Bronchial epithelial cell (primary cell): ENCODE data around the gene DYRK3. TPM values are rescaled to one million over a fixed set of nuclear protein-coding genes. Genes with fewer than 3 reads are reported as not detected.
"Not testable (repeated sequence)": the region's sequence is repeated elsewhere in the genome, so short reads cannot be mapped to it uniquely, and the experiment has no call there.

Experiments used
- DNase-seq: peaks from one replicate; pipeline ENCODE4 v3.0.0-alpha.2; 2010; ENCODE audit warnings: low read depth
- FAIRE-seq: peaks from 2 replicates; lab custom pipeline; 2011; peaks lifted over from hg19 to GRCh38; lab: Jason Lieb, UNC
- H3K27me3 ChIP-seq: 2 replicates; pipeline ENCODE4 v1.5.1; 2011; ENCODE audit warnings: low read length; ENCODE audit not compliant: control insufficient read depth, insufficient read depth
- H3K36me3 ChIP-seq: 2 replicates; pipeline ENCODE4 v1.5.1; 2011; ENCODE audit warnings: low read length; ENCODE audit not compliant: control insufficient read depth, insufficient read depth
- H3K4me3 ChIP-seq: 2 replicates; pipeline ENCODE4 v1.5.1; 2011; ENCODE audit warnings: mild to moderate bottlenecking, low read depth, low read length, control low read depth
- total RNA-seq: library from RNA; depleted of rRNA; stranded (reverse); fragments of >200 nt; gene quantifications from 2 replicates; pipeline ENCODE4 v1.2.1, GENCODE V29; 2014
- TF ChIP-seq, protein P1 (sequence below): IDR thresholded peaks from 2 replicates; pipeline ENCODE4 v1.5.1; 2011; ENCODE audit warnings: mild to moderate bottlenecking, moderate library complexity, low read length, control low read depth, inconsistent platforms; ENCODE audit not compliant: insufficient read depth, severe bottlenecking

The DYRK3 gene
- total RNA-seq, 1 donor from 2014 or later, result 58.2 TPM

DNA sequence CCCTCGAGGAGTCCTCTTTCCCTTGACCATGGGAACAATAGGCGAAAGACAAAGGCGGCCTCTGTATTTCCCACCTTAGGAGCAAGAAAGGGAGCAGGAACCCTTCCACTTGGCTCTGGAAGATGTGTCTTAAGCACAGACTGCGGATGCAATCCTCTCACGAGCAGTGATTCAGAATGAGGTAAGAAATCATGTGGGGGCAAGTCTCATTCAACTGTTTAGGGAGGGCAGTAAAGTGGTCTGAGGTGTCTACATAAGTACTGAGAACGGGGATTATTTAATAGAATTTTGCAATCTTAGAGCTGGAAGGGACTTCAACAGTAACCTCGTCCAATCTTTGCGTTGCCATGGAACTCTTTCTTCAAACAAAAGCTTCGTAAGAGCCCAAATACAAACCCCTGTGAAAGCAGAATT, 1.6 kb upstream of the DYRK3 start:
- H3K4me3 ChIP-seq, result no peak overlapping the region
- no peaks in the 10 kb centered on the region for H3K36me3 ChIP-seq
- peak; percentile 100 for DNase-seq
- TF ChIP-seq, protein P1, sequence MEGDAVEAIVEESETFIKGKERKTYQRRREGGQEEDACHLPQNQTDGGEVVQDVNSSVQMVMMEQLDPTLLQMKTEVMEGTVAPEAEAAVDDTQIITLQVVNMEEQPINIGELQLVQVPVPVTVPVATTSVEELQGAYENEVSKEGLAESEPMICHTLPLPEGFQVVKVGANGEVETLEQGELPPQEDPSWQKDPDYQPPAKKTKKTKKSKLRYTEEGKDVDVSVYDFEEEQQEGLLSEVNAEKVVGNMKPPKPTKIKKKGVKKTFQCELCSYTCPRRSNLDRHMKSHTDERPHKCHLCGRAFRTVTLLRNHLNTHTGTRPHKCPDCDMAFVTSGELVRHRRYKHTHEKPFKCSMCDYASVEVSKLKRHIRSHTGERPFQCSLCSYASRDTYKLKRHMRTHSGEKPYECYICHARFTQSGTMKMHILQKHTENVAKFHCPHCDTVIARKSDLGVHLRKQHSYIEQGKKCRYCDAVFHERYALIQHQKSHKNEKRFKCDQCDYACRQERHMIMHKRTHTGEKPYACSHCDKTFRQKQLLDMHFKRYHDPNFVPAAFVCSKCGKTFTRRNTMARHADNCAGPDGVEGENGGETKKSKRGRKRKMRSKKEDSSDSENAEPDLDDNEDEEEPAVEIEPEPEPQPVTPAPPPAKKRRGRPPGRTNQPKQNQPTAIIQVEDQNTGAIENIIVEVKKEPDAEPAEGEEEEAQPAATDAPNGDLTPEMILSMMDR, result no peak
- FAIRE-seq, result no peak
- H3K27me3 ChIP-seq, result no peaks in the 10 kb centered on the region

DNA sequence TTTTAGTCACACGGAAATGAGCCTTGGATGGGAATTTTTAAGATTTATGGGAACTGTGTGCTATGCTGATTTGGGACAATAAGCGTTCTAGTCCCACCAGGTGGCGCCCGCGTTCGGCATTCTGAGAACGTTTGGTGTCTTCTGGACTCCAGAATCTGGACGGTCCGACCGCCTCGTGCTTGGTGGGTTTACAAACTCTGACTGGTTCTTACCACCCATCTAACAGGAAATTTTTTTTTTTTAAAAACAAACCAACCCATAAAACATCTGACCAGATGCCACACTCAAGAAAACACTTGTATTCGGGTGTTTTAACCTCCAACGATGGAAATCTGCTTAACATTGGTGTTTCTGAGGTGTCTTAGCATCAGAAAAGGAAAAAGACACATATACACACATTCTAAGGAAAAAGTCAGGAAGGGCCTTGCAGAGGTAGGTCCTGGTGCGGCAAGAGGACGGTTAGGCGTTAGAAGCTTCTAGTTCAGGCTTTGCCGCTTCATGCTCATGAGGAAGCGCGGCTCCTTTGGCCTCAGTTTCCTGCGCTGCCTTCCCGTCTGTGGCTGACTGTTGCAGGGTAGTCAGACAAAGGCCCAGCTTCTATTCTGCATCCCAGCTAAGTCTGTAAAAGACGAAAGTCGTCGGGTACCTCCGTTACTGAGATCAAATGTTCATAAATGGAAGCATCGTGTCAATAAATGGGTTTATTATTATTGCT, 814 bp upstream of the DYRK3 start:
- Histone ChIP-seq H3K4me3 (peak overlapping the region; percentile 96), H3K36me3 (no peaks in the 10 kb centered on the region), H3K27me3 (no peaks in the 10 kb centered on the region)
- TF ChIP-seq, protein P1, result peak; percentile 78
- FAIRE-seq (no peak), DNase-seq (peak; percentile 81)

DNA sequence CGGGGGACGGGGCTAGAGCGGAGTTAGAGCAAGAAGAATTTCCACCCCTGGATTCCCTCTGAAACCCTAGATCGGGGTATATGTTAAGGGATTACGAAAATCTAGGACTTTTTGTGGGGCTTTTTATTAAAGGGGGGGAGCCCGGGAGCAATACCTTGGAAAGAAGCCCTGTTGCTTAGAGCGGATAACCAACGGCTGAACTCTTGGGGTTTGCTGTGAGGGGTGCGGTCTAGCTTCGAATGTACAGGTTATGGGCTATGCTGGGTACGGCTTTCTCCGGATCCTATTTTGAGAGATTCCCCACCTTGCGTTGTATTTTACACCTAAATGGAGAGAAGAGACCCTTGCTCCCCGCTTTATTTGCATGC, 626 bp downstream of the DYRK3 start:
- FAIRE-seq (no peak), DNase-seq (no peak)
- Histone ChIP-seq H3K4me3 (peak overlapping the region; percentile 96), H3K27me3 (no peaks in the 10 kb centered on the region), H3K36me3 (no peaks in the 10 kb centered on the region)
- TF ChIP-seq, protein P1, result no peak

DNA sequence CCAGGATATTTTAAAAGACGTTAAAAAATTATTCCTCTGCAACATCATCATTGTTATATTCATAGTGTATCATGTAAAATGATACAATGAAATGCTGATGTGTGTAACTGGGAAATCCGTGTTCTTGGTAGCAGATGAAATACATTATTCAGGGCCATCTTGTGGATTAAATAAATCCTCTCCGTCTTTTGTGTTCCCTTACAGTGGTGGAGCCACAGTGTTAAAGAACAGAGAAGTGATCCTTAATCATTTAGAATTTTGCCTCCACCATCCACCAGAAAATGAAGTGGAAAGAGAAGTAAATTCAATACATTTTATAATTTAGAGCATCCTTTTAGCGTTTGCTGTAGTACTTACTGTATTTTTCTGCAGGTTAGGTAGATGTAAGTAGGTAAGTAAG, 1.3 kb downstream of the DYRK3 start:
- H3K36me3 ChIP-seq, result no peaks in the 10 kb centered on the region
- no peak overlapping the region for H3K4me3 ChIP-seq
- no peak for DNase-seq
- no peak for FAIRE-seq
- TF ChIP-seq, protein P1, result no peak
- H3K27me3 ChIP-seq, result no peaks in the 10 kb centered on the region

DNA sequence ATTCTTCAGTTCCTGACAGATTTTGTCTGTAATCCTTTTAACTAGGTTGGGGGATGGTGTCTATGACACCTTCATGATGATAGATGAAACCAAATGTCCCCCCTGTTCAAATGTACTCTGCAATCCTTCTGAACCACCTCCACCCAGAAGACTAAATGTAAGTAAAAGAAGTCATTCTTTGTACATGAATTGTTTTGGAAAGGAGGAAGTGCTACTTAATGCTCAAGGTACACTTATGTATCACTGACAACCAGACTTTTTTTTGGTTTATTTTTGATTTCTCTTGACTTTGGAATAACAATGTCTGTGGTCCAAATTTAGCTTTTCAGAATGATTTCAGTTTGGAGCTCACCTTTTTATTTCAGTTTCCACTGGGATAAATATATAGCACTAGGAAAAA, 2.3 kb downstream of the DYRK3 start:
- no peak for DNase-seq
- no peak overlapping the region for H3K4me3 ChIP-seq
- TF ChIP-seq, protein P1, result no peak
- H3K27me3 ChIP-seq, result no peaks in the 10 kb centered on the region
- no peak for FAIRE-seq
- no peaks in the 10 kb centered on the region for H3K36me3 ChIP-seq

DNA sequence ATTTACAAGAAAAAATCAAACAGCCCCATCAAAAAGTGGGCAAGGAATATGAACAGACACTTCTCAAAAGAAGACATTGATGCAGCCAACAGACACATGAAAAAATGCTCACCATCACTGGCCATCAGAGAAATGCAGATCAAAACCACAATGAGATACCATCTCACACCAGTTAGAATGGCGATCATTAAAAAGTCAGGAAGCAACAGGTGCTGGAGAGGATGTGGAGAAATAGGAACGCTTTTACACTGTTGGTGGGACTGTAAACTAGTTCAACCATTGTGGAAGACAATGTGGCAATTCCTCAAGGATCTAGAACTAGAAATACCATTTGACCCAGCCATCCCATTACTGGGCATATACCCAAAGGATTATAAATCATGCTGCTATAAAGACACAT, 6.7 kb downstream of the DYRK3 start:
- H3K36me3 ChIP-seq, H3K27me3 ChIP-seq, DNase-seq, FAIRE-seq, H3K4me3 ChIP-seq: not testable (repeated sequence)
